GM18519 (cell line): ENCODE data around the gene SQSTM1.

ENCODE experiments used
- ATAC-seq: cut with Tn5 transposase; IDR thresholded peaks from one replicate; pipeline ENCODE4 v1.9.1; 2021; ENCODE audit warnings: mild to moderate bottlenecking, moderate library complexity; ENCODE audit not compliant: unreplicated experiment, low FRiP score

Gene SQSTM1

DNA sequence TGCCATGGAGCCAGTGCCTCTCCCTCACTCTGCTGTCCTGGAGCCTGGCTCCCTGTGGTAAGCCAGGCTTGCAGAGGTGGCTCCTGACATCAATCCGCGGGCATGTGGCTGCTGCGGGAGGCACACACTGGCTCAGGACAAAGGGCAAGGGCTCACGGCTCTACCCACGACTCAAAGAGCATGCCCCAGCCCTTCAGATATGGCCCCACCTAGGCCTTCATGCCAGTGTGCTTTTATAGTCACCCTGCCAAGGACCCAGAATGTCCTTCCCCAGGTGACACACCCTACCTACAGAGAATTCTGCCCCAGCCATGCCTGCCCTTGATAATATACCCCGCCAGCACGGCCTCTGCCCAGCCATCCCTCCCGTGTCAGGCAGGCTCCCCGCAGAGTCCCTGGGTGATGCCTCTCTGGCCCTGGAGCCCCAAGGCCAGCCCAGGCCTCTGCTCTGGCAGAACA lies 15.6 kb upstream of the SQSTM1 start:
- no peak for ATAC-seq

DNA sequence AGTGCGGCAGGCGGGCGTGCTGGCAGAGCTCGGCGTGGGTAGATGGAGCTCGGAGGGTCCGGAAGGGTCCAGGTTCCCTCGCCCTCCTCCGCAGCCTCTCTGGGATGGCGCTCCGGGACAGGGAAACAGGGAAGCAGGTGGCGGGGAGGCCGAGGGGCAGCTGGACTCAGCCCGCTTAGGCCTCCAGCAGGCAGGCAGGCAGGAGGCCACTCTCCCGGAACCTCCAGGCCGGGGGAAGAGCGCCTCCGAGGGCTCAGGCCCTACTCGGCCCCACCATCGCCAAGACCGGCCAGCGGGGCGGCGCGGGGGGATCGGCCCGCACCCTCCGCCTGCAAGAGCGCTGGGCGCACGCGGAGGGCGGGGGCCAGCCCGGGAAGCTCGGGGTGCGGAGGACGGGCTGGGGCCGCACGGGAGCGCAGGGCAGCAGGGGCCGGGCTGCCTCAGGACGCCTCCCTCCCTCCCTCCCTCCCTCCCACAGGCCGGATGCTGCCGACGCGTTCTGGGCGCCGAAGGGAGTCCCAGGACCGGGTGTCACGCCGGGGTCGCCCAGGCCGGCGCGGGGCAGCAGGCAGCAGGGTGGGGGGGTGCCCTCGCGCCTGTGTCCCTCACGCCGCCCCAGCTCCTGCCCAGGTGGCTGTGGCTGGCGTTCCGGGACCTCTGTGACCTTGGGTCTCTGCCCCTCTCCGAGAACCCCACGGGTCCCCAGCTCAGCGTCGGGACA lies 15.0 kb upstream of the SQSTM1 start:
- no peak for ATAC-seq

DNA sequence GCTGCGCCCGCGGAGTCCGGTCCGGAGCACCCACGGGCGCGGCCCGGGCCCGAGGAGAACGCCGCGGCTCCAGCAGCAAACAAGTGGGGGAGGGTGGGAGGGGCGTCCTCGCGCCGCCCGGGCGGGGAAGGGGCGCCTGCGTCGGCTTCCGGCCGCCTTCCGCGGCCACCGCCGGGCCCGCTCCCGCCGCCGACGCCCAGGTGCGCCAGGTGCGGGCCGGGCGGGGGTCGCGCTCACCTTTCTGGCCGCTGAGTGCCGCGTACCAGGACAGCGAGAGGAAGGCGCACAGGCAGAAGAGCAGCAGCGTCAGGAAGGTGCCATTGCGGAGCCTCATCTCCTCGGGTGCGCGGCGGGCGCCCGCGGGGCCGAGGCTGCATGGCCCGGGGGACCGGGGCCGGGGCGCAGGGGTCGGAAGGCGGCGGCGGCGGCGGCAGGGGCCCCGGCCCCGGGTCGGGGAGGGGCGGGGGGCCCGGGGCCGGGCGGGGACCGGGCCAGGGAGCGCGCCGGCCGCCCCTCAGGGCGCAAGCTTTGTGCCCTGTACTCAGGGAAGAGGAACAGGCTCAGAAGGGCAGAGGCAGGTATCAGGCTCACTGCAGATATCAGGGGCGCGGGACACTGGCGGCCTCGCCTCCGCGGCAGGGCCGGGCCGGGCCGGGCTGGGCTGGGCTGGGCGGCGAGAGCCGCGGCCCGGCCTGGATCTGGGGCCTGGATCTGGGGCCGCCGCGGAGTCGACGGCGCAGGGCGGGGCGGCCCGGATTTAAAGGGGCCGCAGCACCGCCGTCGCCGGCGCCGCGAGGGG lies 14.3 kb upstream of the SQSTM1 start, which contains the start of gene MGAT4B:
Gene MGAT4B (minus strand): TSS at position 617 of the 799 bp plus-strand sequence. CDS start 283 bp downstream, at position 334.
- ATAC-seq = no peak

DNA sequence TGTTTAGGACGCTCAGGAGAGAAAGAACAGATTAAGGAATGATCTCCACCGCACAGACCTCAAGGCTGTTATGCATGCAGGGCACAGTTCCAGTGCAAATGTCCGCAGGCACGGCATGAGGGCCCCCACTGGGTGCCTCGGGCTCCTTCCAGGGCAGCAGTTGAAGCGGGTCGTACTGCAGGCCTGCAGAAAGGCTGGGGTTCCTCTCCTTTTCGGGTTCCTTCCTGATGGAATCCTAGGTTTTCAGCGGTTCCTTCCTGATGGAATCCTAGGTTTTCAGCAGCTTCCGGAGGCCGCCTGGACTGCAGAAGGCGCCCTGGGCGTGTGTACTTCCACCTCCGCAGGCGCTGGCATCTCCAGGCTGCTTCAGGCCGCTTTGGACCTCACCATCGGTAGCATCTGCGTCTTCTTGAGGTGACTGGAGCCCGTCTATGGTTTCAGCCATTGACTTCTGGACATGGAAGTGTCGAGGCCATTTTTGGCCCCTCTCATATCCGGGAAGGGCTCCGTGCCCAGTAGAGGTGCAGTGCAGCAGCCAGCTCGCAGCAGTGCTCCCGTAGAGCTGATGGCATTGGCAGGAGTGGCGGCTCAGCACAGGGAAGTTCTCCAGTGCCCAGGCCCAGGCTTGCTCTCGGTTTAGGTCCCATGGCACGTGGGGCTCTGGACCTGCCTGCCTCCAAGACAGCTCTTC lies 8.4 kb upstream of the SQSTM1 start:
- no peak for ATAC-seq

DNA sequence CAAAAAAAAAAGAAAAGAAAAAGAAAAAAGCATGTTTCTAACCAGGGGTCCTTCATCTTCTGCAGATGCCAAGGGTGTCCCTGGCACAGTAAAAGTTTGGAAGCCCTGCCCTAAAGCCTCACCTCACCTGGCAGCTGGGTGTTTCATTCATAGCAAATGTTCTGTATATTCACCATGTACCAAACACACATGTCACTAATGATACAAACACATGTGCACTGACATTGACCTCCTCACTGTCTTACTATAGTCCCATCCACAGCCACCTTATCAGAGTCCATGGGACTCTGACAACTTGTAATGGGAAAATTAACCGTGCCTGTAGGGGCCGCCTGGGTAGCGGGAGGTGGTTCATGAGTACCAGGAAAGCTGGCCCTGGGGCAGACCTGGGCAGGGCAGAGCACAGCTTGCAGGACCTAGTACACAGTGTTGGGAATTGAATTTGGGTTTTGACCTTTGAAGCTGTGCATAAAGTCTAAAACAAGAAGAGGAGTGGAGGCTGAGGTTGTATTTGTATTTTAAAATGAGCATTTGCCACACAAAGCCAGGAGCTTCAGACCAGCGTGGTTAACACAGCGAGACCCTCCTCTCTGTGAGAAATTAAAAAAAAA lies 7.6 kb upstream of the SQSTM1 start:
- ATAC-seq = no peak

DNA sequence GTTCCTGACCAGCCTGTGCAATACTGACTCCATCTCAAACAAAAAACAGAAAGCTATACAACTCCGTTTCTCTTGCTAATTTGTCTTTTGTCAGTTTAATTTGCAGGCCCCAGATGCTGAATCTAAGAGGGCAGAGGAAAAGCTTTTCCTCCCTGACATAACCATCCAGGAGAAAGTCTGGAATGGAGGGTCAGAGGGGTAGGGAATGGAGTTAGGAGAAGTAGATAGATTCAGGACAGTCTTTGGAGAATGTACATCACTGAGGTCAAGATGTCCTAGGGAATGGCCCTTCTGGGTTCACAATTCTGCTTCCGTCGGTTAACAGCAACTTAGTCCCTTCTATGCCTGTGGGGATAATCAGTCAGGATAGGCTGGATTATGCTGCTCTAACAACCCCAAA lies 6.6 kb upstream of the SQSTM1 start:
- ATAC-seq = no peak

DNA sequence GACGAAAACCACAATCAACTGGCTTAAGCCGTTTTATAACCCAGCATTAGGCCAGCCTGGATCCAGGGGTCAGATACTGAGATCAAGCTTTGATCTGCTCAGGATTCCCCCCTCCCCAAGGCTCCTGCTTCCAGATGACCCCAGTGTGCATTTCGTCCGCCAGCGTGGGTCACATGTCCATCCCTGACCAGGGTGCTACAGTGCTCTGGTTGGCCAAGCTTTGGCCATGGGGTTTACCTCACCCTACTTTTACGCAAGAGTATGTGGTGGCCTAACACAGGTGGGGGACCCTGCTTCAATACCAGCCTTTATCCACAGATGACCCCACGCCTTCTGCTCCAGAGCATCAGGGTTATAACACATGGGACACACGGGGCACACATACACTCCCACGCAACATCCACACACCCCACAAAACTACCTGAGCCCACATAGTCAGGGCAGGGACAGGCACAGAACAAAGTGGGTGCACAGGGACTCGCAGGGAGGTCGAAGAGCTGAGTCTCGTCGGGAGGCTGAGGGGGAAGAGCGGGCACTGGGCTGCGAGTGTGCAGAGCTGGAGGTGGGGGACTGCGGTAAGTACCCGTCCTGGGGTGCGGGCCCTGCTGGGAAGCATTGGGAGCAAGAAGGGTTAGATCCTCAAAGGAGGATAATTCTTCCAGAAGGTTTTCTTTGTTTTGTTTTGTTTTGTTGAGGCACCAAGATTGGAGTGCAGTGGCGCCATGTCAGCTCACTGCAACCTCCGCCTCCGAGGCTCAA lies 5.0 kb upstream of the SQSTM1 start:
- no peak for ATAC-seq

DNA sequence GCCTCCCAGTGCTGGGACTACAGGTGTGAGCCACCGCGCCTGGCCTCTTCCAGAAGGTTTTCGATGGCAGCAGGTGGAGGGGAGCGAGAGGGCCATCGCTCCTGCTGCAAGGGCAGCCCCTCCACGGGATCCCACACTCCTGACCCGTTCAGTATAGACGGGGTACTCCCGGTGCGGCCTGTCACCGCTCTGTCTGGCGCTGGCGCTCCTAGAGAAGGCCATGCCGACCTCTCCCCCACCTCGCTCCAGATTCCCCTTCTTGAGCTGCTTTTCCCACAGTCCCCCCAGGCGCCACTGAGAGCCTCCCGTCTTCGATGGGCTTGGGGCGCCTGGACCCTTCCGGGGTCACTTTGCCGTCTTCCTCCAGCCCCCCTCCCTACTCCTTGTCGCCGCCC lies 4.3 kb upstream of the SQSTM1 start:
- no peak for ATAC-seq

DNA sequence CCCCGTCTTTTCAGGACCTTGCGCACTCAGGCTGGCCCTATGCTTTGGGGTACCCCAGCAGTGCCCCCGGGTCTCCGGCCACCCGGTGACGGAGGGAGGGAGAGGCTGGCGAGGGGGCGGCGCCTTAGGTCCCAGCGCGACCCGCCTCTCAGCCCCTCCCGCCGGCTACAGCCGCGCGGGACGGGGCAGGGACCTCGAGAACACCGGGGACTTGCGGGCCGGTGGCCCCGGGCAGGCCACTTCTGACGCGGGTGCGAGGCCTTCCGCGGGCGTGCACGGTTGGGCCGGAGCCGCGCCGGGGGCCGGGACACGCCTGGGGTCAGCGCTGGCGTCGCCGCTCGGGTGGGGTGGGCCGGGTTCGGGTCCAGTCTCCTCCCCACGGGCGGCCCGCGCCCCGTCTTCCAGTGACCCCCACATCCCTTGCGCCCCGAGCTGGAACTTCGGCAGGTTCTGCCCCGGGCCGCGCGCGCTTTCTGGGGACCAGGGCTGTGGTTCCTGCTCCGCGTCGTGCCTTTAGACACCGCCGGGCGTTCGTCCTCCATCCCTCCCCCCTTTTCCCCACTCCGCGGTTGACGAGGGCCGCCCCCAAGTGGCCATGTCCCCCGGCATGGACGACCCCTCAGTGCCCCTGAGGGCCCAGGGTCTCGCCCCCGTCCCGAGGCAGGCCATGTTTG lies 3.8 kb upstream of the SQSTM1 start:
- ATAC-seq = no peak

DNA sequence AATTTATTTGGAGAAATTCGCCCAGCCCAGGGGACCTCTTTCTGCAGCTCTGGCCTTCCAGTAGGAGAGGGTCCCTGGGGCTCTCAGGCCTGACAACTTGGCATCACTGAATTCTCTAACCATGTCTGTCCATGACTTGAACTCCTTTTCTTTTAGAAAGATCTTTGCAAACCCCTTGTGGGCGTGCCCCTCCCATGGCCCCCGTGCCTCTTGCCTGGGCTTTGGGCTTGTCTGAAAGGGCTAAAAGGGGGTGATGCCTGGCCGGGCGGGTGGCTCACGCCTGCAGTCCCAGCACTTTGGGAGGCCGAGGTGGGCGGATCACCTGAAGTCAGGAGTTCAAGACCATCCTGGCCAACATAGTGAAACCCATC lies 3.2 kb upstream of the SQSTM1 start:
- ATAC-seq = no peak

DNA sequence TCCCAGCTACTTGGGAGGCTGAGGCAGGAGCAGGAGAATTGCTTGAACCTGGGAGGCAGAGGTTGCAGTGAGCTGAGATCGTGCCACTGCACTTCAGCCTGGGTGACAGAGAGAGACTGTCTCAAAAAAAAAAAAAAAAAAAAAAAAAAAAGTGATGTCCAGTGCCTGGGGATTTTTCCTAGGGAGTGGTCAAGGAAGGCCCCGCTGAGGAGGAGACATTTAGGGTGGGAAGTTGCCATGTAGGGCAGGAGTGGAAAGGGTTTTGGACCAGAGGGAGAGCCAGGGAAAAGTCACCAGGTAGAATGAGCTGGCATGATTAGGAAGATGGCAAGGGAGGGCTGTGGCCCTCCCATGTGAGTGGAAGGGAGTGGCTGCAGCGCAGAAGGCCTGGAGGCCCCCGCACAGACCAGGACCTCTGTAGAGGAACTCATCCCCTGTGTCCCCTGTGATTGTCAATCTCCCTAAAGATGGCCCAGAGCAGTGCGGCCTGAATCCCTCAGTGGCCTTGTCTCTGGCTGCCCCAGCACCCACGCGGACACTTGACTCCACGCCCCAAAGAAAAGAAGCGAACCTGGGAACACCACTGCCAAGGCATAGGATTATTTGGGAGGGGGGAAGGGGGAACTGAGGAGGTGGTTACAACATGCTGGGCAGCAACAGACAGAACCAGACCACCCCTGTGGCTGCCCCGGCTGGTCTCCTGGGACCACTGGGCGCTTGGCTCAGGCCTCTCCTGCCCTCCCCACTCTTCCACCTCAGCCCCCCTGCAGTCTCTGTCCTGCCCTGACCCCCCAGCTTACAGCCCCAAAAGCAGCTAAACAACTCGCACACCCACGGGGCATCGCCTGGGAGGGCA lies 2.6 kb upstream of the SQSTM1 start:
- ATAC-seq = no peak

DNA sequence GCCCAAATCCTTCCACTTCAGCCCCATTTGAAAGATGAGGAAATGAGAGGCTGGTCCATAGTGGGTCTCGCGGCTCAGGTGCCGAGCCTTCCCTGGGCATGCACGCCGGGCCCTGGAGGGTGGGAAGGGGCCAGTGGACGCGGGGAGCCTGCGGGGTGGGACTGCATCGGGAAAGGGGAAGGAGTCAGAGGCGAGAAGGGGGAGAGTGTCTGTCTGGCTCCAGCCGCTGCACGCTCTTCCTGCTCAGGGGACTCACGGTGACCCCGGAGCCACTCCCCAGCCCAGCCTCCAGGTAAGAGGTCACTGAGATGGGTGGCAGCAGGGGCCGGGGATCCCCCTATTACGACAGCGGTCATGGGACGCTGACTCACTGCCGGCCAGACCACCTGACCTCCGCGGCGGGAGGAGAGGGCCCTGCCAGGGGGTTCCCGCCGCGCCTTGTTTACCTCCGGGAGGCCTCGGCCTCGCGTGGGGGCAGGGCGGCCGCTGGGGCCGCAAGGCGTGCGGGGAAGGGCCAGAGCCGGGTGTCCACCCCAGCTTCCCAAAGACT lies 1.9 kb upstream of the SQSTM1 start:
- ATAC-seq = peak; percentile 37

DNA sequence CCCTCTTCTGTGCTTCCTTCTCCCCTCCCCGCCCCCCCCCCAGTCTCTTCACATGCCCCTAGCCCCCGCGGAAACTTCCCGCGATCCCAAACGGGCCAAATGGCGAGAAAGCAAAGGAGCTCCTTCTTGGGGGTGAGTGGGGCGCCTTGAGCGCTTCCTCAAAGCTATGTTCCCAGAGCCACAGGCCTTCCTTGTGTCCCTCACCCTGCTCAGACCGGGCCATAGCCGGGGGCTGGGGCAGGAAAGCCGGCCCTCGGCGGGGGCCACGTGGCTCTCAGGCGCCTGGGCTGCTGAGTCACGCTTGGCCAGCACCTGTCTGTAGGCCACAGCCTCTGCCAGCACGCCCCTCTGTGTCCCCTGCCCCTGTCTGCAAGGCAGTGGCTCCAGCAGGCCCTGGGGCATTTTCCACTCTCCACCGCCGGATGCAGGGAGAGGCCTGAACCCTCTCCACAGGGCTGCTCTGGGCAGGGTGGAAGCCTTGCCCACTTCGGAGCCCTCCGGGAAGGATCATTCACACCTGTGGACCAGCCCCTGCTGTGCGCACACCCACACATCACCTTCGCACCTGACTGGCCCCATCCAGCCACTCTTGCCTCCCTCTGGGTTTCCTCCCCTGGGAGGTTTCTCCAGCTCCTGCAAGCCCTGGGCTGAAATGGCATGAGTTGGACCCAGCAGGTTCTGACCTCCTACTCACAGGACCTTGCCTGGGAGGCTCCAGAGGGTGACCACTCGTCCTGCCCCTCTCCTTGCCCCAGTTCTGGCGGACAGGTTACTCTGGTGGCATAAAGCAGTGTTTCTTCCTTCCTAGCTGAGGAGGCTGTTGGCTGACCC lies 1.2 kb upstream of the SQSTM1 start:
- ATAC-seq = no peak

DNA sequence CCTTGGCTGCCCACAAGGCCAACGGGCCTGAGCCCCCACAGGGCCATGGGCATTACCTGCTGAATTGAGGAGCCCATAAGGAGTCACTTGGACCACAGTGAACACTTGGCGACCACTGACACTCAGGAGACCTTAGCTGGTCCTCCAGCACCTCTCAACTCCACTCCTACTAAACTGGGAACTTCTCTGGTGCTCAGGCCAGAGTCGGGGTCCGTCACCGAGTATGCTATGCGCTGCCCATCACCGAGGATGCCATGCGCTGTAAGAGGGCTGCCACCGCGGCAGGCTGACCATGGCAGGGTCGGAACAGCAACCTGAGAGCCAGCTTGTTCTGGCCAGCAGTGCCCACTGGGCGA lies 600 bp upstream of the SQSTM1 start:
- ATAC-seq = no peak

DNA sequence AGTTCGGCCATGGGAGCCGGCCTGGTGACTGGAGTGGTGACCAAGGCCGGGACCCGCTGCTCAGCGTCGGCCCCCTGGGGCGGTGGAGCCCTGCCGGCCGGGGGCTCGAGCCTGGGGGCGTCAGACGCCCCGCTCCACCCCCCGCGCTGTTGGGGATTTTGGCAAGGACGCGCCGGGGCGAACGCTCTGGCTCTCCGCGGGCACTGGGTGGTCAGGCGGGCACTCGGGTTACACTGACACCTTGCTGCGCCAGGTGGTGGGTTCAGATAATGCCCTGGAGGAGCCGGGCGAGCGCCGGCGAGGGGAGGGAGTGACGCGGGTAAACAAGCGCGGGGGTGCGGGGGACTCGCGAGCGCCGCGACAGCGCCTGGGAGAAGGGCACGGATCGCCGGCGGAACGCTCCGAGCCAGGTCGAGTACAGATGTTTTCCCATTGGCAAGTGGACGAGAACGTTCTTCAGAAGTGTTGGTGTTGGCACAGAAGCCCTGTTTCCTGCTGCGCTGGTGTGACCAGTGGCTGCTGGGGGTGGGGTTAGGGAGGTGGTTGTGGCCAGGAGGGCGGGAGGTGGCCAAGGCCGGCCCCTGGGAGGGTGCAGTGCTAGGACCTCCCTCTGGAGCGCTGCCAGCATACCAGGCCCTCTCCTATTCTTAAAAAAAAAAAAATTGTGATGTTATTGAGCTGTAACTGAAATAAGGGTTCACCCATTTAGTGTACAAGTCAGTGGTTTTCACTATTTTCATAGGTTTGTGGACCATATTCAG lies 773 bp downstream of the SQSTM1 start:
- no peak for ATAC-seq

DNA sequence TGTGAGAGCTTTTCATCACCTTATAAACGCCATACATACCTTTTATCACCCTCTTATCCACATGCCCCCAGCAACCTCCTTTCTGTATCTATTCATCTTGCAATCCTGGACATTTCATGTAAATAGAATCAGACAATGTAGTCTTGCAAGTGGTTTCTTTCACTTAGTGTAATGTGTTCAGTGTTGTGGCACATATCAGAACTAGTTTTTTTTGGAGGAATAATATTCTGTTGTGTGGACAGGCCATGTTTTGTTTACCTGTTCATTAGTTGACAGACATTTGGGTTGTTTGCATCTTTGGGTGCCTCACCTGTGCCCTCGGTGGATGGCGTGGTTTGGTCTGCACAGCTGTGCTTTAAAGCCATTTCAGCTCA lies 1.3 kb downstream of the SQSTM1 start:
- no peak for ATAC-seq

DNA sequence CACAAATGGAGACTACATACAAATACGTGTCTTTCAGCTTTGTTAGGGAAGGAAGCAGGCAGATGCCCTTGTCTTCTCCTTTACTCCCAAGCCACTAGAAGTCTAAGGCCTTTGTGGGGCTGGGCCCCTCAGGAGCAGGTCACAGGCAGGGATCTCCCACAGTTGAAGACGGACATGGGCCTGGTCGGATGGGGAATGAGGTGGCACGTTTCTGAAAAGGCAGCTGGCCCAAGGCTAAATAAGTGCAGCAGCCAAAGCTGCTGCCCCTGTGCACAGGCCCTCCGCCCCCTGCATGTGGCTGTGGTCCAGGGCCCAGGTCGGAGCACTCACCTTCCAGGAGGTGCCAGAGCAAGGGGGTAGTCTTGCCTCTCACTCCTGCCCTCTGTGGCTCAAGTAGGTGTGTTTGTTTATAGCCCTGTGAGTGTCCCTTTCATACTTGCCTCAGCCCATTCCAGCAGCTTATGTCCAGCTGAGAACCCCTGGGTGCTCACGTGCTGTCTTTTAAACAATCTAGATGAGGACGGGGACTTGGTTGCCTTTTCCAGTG lies 1.8 kb downstream of the SQSTM1 start:
- no peak for ATAC-seq
